T-helper 22 cell (primary cell): Measurements from ENCODE around the gene HCRTR1.
"Not testable (repeated sequence)": the region's sequence is repeated elsewhere in the genome, so short reads cannot be mapped to it uniquely, and the experiment has no call there.

Source experiments
- DNase-seq: peaks from one replicate; pipeline ENCODE4 v3.0.0-alpha.2; 2020; ENCODE audit warnings: low read depth

Gene HCRTR1

DNA sequence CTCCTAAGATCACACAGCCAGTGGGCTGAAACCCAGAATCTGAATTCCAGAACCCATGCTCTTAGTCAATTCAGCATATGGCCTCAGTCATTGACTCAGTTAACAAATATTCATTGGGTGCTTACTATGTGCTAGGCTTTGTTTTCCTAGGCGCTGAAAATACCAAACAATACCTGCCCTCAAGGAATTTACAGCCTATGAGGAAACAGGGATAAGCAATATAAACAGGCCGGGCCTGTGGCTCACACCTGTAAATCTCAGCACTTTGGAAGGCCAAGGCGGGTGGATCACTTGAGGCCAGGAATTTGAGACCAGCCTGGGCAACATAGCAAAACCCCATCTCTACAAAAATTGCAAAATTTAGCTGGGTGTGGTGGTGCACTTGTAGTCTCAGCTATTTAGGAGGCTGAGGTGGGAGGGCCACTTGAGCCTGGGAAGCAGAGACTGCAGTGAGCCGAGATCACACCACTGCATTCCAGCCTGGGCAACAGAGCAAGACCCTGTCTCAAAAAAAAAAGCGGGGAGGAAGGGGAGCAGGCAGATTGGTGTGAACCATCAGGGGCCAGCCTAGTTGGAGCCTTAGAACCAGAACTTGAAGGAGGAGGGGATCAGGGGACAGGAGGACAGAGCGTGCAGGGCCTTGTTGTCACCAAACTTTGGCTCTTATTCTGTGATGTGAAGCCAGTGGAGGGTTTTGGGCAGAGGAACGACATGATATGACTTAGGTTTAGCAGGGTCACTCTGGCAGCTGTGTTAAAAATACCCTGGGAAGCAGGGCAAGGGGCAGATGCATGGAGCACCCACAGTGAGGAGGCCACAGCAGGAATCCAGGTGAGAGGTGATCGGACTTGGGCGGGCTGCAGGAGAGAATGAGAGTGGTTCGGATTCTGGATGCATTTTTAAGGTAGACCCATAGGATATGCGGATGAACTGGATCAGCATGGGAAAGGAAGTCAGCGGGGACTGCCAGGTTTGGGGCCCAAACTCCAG lies 35.4 kb upstream of the HCRTR1 start:
- DNase-seq = no peak

DNA sequence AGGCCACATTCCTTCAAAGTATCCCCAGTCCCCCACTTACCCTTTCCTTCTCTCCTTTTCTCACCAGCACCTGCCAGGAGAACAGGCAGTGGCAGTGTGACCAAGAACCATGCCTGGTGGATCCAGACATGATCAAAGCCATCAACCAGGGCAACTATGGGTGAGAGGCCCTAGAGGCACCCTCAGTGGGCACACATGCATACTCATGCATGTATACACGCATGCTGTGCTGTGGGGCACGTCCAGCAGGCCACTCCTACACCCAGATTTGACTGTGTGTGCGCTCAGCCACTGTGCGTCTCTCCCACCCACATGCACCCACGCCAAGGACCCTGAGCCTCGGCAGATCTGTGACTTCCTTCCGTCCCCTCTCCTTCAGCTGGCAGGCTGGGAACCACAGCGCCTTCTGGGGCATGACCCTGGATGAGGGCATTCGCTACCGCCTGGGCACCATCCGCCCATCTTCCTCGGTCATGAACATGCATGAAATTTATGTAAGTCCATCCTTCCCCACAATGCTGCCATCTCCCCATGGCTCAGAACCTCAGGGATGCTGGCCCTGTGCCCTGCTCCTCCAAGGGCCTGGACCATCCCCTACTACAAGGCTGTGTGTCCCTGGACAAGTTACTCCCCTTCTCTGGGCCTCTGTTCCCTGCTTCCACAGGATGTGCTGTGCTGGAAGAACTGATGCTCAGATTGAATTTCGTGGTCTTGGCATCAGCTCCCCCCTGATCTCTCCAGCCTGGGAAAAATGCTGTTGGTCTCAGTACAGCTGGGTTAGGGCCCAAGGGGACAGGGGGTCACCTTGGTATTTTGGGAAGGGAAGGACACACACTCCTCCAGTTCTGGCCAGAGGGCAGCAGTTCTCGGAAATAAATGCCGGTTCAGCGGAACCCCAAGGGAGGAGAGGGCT lies 34.2 kb upstream of the HCRTR1 start:
- no peak for DNase-seq

- DNase-seq = no peak
Observed at GRCh38 chr1:31583995-31584868, 33.3 kb upstream of the HCRTR1 start.

- no peak for DNase-seq
Observed at GRCh38 chr1:31584869-31585735, 32.4 kb upstream of the HCRTR1 start.

DNA sequence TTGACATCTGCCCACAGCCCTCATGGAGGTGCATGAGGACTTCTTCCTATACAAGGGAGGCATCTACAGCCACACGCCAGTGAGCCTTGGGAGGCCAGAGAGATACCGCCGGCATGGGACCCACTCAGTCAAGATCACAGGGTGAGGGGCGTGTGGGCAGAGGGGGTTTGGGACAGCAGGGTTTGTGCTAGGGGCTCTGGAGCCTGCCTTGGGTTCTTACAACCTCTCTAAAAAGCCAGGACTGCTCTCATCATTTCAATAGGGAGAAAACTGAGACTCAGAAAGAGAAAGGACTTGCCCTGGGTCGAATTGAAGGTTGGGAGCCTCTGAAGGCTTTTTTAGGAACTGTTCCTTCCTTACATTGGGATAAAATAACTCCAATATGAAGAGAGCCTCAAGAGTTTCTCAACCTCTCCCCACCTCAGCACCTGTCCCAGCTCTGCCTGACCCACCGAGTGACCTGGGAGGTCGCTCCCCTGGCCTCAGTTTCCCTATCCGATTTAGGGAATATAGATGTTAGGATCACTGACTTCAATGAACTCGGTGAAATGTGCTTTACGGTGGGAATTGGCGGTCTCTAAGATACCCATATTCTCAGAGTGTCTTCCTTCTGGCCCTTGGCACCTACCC lies 31.6 kb upstream of the HCRTR1 start:
- no peak for DNase-seq

DNA sequence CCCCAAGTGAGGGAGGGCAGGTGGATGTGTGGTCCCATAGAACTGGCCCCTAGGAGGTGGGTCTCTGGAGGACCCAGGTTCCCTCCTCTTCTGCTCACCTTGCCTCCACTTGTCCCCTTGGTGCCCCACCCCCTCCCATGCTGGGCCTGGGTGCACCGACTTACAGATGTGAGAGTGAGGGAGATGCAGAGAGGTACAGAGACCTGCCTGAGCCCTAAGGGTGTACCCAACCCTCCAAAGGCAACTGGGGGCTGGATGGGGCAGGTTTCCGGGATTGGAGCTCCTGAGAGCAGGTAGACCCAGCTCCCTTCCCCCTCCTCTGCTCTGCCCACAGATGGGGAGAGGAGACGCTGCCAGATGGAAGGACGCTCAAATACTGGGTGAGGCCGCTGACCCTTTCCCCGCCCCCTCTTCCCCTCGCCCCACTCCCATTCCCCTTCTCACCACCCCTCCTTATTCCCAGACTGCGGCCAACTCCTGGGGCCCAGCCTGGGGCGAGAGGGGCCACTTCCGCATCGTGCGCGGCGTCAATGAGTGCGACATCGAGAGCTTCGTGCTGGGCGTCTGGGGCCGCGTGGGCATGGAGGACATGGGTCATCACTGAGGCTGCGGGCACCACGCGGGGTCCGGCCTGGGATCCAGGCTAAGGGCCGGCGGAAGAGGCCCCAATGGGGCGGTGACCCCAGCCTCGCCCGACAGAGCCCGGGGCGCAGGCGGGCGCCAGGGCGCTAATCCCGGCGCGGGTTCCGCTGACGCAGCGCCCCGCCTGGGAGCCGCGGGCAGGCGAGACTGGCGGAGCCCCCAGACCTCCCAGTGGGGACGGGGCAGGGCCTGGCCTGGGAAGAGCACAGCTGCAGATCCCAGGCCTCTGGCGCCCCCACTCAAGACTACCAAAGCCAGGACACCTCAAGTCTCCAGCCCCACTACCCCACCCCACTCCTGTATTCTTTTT lies 30.8 kb upstream of the HCRTR1 start:
- no peak for DNase-seq

- DNase-seq = not testable (repeated sequence)
Observed at GRCh38 chr1:31587328-31587699, 30.2 kb upstream of the HCRTR1 start.

DNA sequence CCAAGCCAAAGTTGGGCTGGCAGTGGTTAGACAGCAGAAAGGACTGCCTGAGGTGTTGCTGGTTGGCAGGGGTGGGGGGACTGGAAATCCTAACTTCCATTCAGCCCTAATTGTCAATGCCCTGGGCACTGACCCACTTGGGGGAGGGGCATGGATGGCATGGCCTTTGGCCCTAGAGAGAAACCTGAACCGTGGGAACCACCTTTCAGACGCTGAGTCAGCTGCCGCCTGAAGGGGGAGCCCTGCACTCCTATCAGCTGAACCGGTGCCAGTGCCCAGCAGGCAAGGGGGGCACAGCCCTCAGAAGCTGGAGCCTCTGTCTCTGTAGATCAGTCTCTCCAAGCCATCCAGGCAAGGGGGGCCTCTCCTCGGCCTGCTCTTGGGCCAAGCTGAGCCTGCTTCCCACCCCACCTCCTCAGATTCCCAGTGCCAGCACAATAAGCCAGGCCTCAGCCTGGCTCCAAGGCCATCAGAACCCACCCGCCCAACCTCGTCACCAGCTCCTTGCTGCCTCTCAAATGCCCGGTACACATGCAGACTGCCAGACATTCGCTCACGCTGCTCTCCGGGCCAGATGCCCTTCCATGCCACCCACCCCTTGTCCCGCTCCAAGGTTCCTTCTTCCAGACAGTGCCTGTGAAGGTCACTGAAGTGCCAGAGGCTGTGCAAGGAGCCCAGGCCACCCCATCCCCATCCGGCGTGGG lies 29.6 kb upstream of the HCRTR1 start:
- DNase-seq = no peak

GRCh38 chr1:31588751-31589515 lies 28.6 kb upstream of the HCRTR1 start:
- no peak for DNase-seq

DNA sequence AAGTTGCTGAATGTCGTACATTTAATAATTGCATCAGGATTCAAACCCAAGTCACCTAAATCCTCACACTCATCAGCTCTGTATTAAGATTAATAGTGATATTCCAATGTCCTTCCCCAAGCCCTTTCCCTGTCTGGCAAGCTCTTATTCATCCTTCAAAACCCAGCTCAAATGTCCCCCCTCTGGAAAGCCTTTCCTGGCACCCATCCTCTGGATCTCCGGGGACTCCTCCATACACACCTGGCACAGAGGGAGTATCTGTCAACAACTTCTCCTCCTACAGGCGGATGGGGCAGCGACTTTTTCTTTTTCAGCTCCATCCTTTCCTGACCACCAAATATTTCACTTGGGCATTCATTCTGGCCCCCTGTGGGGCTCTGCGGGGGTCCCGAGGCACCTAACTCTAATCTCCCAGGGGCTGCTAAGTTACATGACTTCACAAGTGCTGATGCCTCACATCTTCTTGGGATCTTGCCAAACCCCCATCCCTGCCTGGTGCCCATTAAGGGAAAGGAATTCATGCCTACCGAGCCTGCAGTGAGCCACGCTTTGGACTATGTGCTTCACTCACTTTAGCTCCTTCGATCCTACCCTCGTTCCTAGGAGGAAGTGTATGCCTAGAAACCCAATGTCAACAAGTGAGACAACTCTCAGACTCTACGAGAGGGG lies 25.9 kb upstream of the HCRTR1 start:
- no peak for DNase-seq

DNA sequence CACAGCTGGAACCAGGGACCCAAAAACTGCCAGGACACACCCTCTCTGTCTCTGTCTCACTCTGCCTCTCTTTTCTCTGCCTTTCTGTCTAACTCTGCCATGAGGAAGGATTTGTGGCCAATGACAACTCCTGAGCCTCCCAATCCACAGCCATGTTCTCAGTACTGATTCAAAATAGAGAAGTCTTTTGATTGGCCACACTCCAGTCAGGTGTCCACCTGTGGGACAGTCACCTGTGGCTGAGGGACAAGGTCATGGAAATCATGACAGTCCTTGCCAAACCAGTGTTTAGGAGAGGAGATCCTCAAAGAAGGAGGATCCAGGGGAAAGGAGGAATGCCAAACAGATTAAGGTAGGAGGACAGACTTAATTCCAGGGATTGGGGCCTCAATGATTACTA lies 25.4 kb upstream of the HCRTR1 start:
- DNase-seq = no peak

DNA sequence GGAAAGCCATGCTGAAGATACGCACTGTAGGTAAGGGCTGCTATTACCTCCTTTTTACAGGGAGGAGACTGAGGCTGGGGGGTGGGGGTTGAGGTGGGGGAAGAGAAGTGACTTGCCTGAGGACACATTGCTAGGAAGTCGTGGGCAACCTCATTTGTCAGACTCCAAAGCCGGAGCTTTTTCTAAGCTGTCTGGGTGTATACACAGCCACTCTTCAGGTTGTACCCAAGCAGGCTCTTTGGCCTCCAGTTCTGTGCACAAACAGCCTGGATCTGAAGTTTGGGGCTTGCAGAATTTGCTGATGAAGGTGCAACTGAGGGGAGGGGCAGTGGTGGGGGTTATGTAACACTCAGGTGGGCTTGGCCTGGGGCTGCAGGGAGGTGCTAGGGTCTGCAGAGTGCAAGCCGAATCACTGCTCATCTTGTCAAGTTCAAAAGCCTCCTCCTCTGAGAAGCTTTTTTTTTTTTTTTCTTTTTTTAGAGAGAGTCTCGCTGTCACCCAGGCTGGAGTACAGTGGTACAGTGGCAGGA lies 24.3 kb upstream of the HCRTR1 start:
- DNase-seq = no peak

GRCh38 chr1:31593770-31594632 lies 23.5 kb upstream of the HCRTR1 start:
- DNase-seq = peak; percentile 13

GRCh38 chr1:31595836-31596736 lies 21.4 kb upstream of the HCRTR1 start:
- DNase-seq = no peak

GRCh38 chr1:31596737-31597097 lies 20.8 kb upstream of the HCRTR1 start:
- DNase-seq = no peak
